ENCODE results near the gene RRP7A.
"Not testable (repeated sequence)": the region's sequence is repeated elsewhere in the genome, so short reads cannot be mapped to it uniquely, and the experiment has no call there.

The RRP7A gene

GRCh38 chr22:42493393-42493792 lies 26.2 kb downstream of the RRP7A start:
- no peak for DNase-seq

GRCh38 chr22:42492323-42492690 lies 27.3 kb downstream of the RRP7A start:
- no peak for DNase-seq

DNA sequence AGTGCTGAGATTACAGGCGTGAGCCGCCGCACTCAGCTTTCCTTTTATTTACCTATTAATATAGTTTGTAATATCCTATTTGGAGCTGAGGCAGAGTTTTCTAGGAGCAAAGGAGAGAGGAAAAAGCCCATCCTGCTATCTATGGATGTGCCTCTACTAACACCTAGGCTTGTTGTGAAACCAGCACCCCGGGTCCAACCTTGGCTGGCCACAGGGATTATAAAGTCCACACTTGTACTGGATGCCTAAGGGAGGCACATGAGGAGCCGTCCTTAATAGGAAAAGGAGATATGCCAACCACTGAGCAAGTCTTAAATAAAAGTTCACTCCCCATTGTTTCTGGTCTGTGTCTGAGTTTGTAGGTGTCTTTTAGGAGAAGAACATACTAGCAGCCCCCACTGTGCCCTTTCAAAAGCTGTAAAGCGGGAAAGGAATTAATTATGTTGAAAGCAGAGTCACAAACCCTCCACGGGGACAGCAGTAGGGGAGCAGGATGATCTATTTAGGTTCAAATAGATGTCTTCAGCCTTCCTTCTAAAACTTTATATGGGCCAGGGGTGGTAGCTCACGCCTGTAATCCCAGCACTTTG lies 29.3 kb downstream of the RRP7A start:
- no peak for DNase-seq

DNA sequence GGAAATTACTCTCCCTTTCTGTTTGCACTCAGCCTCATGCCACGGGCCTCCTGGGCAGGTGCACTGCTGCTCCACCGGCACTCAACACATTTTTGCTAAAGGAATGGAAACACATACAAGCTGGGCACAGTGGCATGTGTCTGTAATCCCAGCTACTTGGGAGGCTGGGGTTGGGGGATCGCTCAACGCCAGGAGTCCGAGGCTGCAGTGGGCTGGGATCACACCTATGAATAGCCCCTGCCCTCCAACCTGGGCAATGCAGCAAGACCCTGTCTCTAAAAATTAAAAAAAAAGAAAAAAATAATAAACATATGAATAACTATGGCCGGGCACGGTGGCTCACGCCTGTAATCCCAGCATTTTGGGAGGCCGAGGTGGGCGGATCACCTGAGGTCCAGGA lies 30.6 kb downstream of the RRP7A start:
- no peak for DNase-seq

DNA sequence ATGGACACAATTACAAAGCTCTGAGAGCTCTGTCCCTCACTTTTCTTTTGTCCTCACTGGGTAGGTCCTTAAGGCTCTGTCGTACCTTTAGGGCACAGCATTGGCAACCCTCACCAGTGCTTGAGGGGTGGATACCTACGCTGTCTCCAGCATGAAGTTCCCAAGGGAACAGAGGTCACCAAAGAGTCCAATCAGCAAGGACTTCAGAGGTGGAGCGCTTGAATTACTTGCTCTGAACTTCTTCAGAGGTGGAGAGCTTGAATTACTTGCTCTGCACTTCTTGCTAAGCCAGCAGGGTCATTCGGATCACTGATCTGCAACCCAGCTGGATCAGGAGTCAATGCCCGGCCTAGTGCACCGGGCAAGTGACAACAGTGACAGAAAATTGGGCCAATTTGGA lies 35.1 kb downstream of the RRP7A start:
- DNase-seq: no peak

DNA sequence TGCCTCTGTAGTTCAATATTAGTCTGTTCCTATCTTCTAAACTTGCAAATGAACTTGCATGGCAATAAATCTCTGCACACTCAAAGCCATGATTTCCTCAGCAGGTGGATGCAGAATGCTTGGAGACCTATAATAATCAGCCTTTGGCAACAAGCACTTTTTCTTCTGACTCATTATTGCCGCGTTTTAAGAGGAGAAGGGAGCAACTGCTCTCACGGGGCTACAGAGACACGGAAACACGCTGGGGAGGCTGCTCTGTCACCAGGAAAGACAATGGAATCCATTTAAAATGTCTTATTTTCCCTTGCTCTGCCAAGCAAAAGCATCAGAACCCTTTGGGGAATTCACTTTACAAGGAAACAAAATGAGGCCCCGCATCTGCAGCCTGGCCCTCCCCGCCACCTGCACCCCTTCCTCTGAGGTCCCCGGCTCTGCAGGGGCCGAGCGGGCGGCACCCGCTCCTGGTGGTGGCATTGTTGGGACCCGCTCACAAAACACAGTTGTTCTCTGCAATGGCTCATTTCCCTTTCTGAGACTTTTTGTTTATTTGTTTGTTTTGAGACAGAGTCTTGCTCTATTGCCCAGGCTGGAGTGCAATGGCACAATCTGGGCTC lies 35.9 kb downstream of the RRP7A start:
- DNase-seq: not testable (repeated sequence)

DNA sequence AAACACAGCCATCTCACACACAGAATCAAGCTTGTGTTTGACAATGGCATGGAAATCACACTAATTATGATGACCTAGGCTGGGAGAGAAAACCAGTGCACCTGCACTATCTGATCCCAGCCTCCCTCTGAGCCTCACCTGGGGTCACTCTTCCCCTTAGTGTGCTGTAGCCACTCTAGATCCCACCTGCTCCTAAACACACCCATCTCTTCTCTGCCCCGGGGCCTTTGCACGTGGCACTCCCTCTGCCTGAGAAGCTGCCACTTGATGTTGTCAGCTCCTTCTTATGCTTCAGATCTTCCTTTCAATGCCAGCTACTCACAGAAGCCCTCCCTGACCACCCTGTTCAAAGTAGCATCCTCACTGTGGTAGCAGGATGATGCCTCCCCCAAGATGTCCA lies 44.5 kb downstream of the RRP7A start:
- no peak for DNase-seq

GRCh38 chr22:42473484-42474193 lies 46.0 kb downstream of the RRP7A start:
- DNase-seq: peak; percentile 67

- no peak for DNase-seq
Observed at GRCh38 chr22:42472671-42473070, 46.9 kb downstream of the RRP7A start.

GRCh38 chr22:42471441-42471840 lies 48.2 kb downstream of the RRP7A start:
- no peak for DNase-seq

- no peak for DNase-seq
Observed at GRCh38 chr22:42470366-42471082, 49.1 kb downstream of the RRP7A start.

DNA sequence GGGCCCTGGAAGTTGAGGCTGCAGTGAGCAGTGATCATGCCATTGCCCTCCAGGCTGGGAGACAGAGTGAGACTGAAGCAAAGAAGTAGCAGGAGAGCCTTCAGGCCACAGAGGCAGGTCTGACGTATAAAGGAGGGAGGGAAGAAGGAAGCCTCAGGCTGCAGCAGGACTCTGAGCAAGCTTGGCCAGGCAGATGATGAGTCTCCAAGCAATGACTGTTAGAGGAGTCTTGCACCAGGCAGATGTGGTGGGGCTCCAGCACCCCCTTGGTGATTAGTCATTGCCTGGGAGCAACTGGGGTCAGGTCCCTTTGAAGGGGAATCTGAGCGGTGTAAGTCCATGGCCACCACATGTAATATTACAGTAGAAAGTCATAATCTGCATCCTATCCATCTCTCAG lies 50.8 kb downstream of the RRP7A start:
- DNase-seq: no peak

- no peak for DNase-seq
Observed at GRCh38 chr22:42462016-42462415, 57.6 kb downstream of the RRP7A start.

DNA sequence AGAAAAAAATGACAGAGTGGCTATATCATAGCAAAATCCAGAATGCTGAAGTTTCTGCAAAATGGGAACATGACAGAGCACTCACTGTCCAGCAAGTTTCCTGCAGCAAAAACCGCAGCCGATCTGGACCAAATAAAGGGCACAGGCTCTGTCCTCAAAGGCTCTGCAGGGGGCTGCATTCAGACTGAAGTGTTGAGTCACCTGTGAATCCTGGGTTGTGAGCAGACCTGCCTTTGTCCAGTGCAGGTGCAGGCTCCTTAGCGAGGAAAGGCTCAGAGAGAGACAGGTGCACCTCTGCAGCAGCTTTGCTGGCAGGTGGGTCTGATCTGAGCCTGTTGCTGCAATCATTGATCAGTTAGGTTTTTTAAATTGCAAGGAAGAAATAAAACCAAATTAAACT lies 58.1 kb downstream of the RRP7A start:
- DNase-seq: no peak
